ENCODE measurements around the gene KLF15. TPM values are rescaled to one million over a fixed set of nuclear protein-coding genes. Genes with fewer than 3 reads are reported as not detected.
A peak's percentile ranks its signal among the peaks of the same experiment; 100 is the strongest.

Gene KLF15
- total and polyA plus RNA-seq, 2 of the 4 experiments (the other 2 are of a cell fraction) = 0.18 to 0.24 TPM

DNA sequence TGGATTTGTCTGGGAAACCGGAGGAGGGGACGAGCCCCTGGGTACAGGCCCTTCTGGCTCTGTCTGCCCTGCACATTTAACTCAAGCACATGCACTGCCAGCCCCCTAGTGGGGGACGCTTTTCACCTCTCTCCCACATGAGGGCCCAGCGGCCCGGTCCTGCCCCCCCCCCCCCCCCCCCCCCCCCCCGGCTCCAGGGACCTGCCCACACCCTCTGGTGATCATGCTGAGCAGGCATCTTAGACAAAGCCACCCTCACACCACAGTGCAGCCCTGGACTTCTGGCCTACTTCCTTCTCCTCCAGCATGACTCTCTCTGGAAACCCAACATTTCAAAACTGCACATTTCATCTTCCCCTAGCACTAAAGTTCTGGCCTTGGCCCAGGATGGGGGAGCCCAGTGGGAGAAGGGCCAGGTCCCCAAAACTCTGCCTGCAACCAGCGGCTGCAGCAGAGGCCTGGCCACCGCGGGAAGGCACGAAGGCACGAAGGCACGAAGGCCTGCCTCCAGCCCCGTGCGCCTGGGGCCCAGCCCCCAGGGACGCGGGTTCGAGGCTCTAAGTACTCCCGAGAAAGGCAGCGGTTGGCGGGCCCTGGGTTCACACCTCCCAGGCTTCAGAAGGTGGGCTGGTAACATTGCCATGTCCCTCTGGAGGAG, 14.1 kb downstream of the KLF15 start:
- POLR2A ChIA-PET (ENCODE audit: unreplicated experiment) = no interaction called here
- Histone ChIP-seq H2BK120ac (ENCODE audit: low read depth, low read length) (no peak overlapping the region), H3K9me1 (ENCODE audit: insufficient read depth, low read length) (0 out of 2 replicates have a peak, but pooled peaks cover 4% of the 10 kb centered on the region), H2BK20ac (ENCODE audit: low read depth, low read length) (no peak overlapping the region), H3K4me2 (ENCODE audit: low read depth, low read length) (no peak overlapping the region), H3K18ac (ENCODE audit: low read depth, low read length) (no peak overlapping the region), H2AK5ac (ENCODE audit: low read depth, low read length) (no peak overlapping the region), H3K27ac (ENCODE audit: insufficient read depth, low read length) (no peak overlapping the region), H2BK15ac (ENCODE audit: low read depth, low read length) (no peak overlapping the region), H3K4ac (ENCODE audit: low read depth, low read length) (no peak overlapping the region), H2AFZ (replicated peaks; ENCODE audit: low read length, poor library complexity) (peak overlapping the region; percentile 40), H3K14ac (replicated peaks; ENCODE audit: low read depth, low read length) (no peak overlapping the region), H3K36me3 (ENCODE audit: control insufficient read depth, insufficient read depth, low read length) (no peaks in the 10 kb centered on the region), H3K79me1 (ENCODE audit: low read depth in 1 of 2, low read length in 2 of 2) (no peaks in the 10 kb centered on the region), H3K9ac (ENCODE audit: low read depth, low read length) (no peak overlapping the region), H3K4me1 (ENCODE audit: control insufficient read depth, insufficient read depth, low read length) (no peaks in the 10 kb centered on the region), H3K23ac (ENCODE audit: low read depth, low read length) (no peak overlapping the region), H2AK9ac (replicated peaks; ENCODE audit: low read depth, low read length, poor library complexity) (no peak overlapping the region), H4K91ac (ENCODE audit: insufficient read depth, low read depth, low read length) (no peak overlapping the region), H3K27me3 (ENCODE audit: control insufficient read depth, insufficient read depth, low read length) (peaks cover 20% of the 10 kb centered on the region), H3K56ac (ENCODE audit: extremely low read depth, insufficient read depth, low read length) (no peak overlapping the region), H4K5ac (ENCODE audit: low read depth, low read length) (no peak overlapping the region), H3K4me3 (ENCODE audit: insufficient read depth, low read depth, low read length) (no peak overlapping the region), H4K20me1 (ENCODE audit: insufficient read depth, low read length) (no peaks in the 10 kb centered on the region; the same call in 1 of the 2 replicates), H2BK5ac (ENCODE audit: low read depth, low read length, poor library complexity, severe bottlenecking) (no peak overlapping the region), H4K8ac (ENCODE audit: low read depth in 2 of 2, low read length in 2 of 2) (no peak overlapping the region), H3K9me3 (ENCODE audit: control insufficient read depth, insufficient read depth, low read length) (no peaks in the 10 kb centered on the region)
- dilution Hi-C loops (cut with HindIII; ENCODE audit: low sequenced_read_pairs, unreplicated experiment) = no loop called here
- 100% methylated on average over 1 of the region's 20 CpGs; no CpG with 5 or more reads in 1 of the 2 experiments for WGBS, 2 experiments (ENCODE audit: extremely low coverage in 2 of 2, insufficient read length in 1 of 2)
- ATAC-seq (ENCODE audit: low read depth) = peak; percentile 30
- CTCF ChIA-PET = no interaction called here
- TF ChIP-seq, protein P1, sequence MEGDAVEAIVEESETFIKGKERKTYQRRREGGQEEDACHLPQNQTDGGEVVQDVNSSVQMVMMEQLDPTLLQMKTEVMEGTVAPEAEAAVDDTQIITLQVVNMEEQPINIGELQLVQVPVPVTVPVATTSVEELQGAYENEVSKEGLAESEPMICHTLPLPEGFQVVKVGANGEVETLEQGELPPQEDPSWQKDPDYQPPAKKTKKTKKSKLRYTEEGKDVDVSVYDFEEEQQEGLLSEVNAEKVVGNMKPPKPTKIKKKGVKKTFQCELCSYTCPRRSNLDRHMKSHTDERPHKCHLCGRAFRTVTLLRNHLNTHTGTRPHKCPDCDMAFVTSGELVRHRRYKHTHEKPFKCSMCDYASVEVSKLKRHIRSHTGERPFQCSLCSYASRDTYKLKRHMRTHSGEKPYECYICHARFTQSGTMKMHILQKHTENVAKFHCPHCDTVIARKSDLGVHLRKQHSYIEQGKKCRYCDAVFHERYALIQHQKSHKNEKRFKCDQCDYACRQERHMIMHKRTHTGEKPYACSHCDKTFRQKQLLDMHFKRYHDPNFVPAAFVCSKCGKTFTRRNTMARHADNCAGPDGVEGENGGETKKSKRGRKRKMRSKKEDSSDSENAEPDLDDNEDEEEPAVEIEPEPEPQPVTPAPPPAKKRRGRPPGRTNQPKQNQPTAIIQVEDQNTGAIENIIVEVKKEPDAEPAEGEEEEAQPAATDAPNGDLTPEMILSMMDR (conservative IDR thresholded peaks at IDR 0.05; ENCODE audit: low read depth, low read length) = no peak
- TF ChIP-seq BHLHE40 (IDR thresholded peaks at IDR 0.05; ENCODE audit: low read depth, low read length) = no peak
- no peak for TF ChIP-seq RFX5 (IDR thresholded peaks at IDR 0.05; ENCODE audit: low read depth, low read length)
- no peak for TF ChIP-seq CEBPB (IDR thresholded peaks at IDR 0.05; ENCODE audit: low read depth, low read length)
- no peak for TF ChIP-seq CHD1 (IDR thresholded peaks at IDR 0.05; ENCODE audit: low read depth, low read length)
- no peak for TF ChIP-seq NFE2L2 (IDR thresholded peaks at IDR 0.05; ENCODE audit: low read depth, low read length)
- TF ChIP-seq RAD21 (IDR thresholded peaks at IDR 0.05; ENCODE audit: low read length) = no peak
- peak; percentile 5 for DNase-seq
- intact Hi-C loops (cut with micrococcal nuclease) = no loop called here
- in situ Hi-C loops (cut with MboI; ENCODE audit: low sequenced_read_pairs) = no loop called here
- no TSS peak for BruUV-seq (replicated peaks)
